AML-193 (cell line): ENCODE results near the gene KIF5B.
"Not testable (repeated sequence)": the region's sequence is repeated elsewhere in the genome, so short reads cannot be mapped to it uniquely, and the experiment has no call there.

Experiments
- DNase-seq, 2 experiments: peaks; one replicate each; lab custom pipeline; 2025; lab: John Stamatoyannopoulos, UW

KIF5B gene

GRCh38 chr10:32059472-32059871, 3.2 kb upstream of the KIF5B start:
- no peak for DNase-seq

- DNase-seq = no peak
Observed at GRCh38 chr10:32057036-32057372, 779 bp upstream of the KIF5B start.

DNA sequence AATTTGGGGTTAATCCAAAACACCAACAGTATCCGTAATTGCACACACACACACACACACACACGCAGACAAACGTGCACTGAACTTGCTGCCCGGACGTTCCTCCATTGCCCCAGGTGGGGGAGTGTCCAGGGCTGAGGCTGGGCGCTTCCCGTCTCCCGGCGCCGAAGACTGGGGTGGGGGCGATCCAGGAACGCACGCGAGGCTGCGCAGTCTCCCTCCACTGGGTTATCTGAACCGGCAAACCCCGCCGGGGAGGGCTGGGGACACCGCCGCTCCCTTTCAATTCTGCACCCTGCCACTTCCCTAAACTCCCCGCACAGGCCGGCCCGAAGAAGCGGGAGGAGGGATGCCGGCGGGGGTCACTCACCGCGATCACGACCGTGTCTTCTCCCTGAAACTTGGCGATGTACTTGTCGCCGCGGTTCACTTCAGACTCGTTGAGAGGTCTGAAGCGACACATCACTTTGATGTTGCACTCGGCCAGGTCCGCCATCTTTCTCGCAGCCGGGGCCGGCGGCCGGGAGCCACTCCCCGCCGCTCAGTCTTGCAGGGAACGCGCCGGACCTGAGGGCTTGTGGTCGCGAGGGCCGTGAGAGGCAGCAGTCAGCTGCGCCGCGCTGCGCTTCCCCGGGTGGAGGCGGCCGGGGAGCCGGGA, 618 bp downstream of the KIF5B start:
- DNase-seq = peak; percentile 53 to 60

DNA sequence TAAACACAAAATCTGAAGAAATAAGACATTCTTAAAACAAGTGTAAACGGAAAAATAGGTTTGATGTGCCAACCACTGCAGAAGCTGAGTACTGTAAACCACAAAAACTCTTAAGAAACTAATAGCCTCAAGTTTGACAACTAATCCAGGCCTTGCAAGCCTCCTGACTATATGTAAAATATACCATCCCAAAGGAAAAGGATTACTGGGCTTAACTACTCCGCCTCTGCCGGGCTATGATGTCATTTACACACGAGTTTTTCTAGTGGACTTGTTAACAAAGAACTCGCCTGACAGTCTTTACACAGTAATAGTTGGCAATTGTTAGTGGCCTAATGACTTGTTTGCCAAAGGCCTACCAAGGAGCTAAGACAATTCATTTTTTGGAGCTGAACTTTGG, 2.1 kb downstream of the KIF5B start:
- peak; percentile 55 to 57 for DNase-seq

DNA sequence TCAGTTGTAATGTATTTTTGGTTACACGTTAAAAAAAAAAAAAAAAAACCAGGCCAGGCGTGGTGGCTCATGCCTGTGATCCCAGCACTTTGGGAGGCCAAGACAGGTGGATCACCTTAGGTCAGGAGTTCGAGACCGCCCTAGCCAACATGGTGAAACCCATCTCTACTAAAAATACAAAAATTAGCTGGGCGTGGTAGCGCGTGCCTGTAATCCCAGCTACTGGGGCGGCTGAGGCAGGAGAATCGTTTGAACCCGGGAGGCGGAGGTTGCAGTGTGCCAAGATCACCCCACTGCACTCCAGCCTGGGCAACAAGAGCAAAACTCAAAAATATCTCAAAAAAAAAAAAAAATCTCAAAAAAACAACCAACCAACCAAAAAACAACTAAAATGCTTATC, 2.8 kb downstream of the KIF5B start:
- not testable (repeated sequence) for DNase-seq

- DNase-seq = no peak
Observed at GRCh38 chr10:32051926-32052325, 4.3 kb downstream of the KIF5B start.

DNA sequence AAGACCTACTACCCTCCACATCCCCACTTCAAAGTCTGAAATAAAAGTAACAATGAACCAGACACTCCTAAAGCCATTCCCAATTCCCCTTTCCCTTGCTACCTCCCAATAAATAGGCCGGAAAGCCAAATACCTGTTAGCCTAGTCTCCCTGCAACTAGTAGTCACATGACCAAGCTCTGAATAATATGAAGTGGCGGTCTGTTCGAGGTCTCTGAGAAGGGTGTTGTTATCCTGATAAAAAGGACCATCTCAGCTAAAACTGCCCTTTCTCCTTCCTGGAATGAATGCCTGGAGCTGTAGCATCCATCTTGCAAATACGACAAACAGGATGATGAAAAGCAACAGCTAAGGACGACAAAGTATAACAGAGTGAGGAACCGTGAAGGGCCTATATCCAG, 6.0 kb downstream of the KIF5B start:
- no peak for DNase-seq

GRCh38 chr10:32049113-32049512, 7.1 kb downstream of the KIF5B start:
- DNase-seq = no peak

GRCh38 chr10:32048282-32048681, 7.9 kb downstream of the KIF5B start:
- no peak for DNase-seq

DNA sequence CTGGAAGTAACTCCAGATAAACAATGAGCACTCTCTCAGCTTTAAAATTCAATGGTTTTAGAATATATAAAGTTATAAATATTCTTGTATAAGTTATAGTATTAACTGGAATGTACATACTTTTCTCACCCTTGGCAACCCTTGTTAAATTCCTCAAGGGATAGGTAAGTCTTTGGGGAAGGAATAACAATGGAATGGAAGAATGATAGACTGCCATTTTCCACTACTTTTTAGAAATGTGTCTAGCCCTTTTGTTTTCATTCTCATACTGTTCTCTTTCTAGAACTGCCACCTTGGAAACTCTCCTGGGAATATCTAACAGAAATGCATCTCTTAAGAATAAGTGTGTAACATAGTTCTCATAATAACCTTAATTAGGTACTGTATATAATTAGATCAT, 8.3 kb downstream of the KIF5B start:
- no peak for DNase-seq

- peak; percentile 46 to 47 for DNase-seq
Observed at GRCh38 chr10:32046151-32046550, 10.1 kb downstream of the KIF5B start.

DNA sequence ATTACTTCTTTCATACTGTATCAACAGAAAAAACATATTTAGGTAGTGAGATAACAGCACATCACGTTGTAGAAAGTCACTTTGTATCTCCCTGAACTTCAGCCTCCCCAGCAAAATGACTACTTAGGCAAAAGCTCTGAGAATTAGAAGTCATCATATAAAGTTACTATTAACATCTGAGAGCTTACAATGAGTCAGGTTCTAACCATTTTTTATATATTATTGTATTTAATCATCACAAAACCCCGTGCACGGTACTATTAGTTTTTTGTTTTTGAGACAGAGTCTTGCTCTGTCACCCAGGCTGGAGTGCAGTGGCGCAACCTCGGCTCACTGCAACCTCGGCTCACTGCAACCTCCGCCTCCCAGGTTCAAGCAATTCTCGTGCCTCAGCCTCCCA, 13.5 kb downstream of the KIF5B start:
- not testable (repeated sequence) for DNase-seq

- DNase-seq = no peak
Observed at GRCh38 chr10:32041290-32042028, 14.8 kb downstream of the KIF5B start.

GRCh38 chr10:32039734-32040133, 16.5 kb downstream of the KIF5B start:
- DNase-seq = no peak

GRCh38 chr10:32038777-32039176, 17.4 kb downstream of the KIF5B start:
- DNase-seq = no peak

DNA sequence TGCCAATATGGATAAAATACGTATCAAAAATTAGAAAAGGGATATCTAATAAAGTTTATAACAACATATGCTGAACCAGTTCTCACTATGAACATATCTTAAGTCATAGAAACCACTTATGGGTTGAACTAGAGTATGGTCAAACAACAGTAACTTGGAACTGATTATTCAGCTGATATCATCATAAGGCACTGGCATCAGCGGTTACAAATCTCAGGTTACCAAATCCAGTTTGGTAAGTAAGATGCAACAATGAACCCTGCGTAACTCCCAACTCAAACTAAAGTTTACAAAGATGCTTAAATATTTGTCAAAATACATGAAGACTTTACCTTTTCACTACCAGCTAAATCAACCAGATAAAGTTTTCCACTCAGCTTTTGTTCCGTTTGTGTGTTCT, 19.3 kb downstream of the KIF5B start:
- no peak for DNase-seq

DNA sequence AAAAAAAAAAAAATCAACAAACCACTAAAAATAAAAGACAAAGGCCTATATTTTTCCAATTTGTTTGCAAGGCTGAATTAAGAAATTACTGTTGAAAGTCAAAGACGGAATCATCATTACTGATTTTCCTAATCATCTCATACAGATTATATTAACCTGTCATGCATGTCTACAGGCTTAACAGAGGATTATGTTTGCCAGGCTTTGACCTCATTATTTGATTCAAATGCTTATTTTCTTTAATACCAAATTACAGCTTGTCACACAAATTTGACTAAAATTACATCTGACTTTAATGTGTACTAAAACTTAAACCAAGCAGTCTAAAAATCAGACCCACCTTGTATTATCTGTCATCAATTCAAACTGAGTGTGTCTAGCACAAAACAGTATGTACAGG, 21.2 kb downstream of the KIF5B start:
- DNase-seq = no peak

DNA sequence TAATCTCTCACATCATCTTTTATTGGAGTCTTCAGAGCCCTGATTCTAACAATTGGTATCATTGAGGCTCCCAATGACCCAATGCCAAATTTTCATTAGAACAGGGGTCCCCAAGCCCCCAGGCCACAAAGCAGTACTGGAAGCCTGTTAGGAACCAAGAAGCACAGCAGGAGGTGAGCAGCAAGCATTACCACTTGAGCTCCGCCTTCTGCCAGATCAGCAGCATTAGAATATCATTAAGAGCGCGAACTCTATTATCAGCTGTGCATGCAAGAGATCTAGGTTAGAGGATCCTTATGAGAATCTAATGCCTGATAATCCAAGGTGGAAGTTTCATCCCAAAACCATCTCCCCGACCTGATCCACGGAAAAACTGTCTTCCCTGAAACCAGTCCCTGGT, 23.1 kb downstream of the KIF5B start:
- DNase-seq = no peak

DNA sequence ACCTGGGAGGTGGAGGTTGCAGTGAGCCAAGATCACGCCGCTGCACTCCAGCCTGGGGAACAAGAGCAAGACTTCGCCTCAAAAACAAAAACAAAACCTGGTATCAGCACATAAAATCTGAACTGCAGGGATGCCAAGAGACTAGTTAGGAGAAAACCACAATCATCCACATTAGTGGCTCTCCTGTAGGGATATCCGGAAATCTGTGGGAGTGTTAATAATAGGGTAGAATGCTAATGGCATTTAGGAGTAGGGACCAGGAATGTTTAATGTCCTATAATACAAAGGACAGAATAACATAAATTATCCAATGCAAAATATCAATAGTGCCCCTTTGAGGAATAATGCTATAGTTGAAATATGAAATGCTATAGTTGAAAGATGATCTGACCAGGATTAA, 24.3 kb downstream of the KIF5B start:
- no peak for DNase-seq

- no peak for DNase-seq
Observed at GRCh38 chr10:32031424-32031823, 24.8 kb downstream of the KIF5B start.

DNA sequence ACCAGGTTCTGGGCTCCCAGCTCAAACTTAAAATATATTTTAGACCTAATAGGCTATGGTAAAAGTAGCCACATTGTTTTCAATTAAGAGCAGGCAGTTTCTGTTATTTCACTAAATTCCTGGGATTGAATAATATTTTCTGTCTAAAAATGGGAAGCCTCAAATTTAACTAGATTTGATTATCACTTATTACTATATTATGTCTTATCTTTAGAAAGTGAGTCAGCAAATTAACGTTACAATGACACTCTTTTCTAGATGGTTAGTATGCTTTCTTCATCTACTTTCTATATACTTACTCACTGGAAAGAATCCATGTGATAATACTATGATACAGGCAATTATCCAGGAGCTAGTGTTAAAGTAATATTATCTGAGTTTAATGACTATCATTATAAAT, 27.5 kb downstream of the KIF5B start:
- DNase-seq = no peak

DNA sequence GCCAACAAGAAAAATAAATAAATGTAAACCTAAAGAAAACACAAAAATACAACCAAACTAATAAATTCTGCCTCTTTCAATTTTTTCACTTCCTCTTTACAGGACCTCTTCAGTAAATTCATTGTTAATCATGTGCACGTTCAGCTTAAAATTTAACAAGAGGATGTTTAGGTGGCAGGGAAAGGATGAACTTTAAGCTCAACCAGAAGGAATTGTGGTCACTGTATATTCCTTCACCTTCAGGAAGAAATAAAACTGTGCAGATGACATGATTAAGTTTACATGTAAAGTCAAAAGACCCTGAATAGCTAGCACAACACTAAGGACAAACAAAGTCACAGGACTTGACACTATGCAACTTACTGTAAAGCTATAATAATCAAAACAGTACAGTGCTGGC, 33.0 kb downstream of the KIF5B start:
- no peak for DNase-seq

- DNase-seq = no peak
Observed at GRCh38 chr10:32017044-32017443, 39.2 kb downstream of the KIF5B start.

GRCh38 chr10:32015386-32015785, 40.8 kb downstream of the KIF5B start:
- no peak for DNase-seq
